RWPE2 (cell line): ENCODE data around the gene RPUSD3.

Experiments
- ATAC-seq: fragments of 200-7000 bp; cut with Tn5 transposase; 3 replicates; pipeline ENCODE4 v1.9.1; 2021; ENCODE audit warnings: low read depth
- DNase-seq: peaks from one replicate; pipeline ENCODE4 v3.0.0-alpha.2; 2020; ENCODE audit warnings: low spot score
- H3K27ac ChIP-seq: fragments of 450-650 bp; 2 replicates; pipeline ENCODE4 v1.5.1; 2017; ENCODE audit warnings: mild to moderate bottlenecking; ENCODE audit not compliant: poor library complexity, severe bottlenecking
- H3K27me3 ChIP-seq: fragments of 250-450 bp; sonication (Bioruptor Pico); 2 replicates; pipeline ENCODE4 v1.5.1; 2021; ENCODE audit warnings: mild to moderate bottlenecking, moderate library complexity; ENCODE audit not compliant: insufficient read depth, poor library complexity, severe bottlenecking
- H3K36me3 ChIP-seq: fragments of 250-450 bp; sonication (Bioruptor Pico); 2 replicates; pipeline ENCODE4 v1.5.1; 2020; ENCODE audit warnings: low read depth, mild to moderate bottlenecking, moderate library complexity
- H3K4me1 ChIP-seq: fragments of 250-450 bp; sonication (Bioruptor Pico); 2 replicates; pipeline ENCODE4 v1.5.1; 2021; ENCODE audit warnings: mild to moderate bottlenecking, moderate library complexity; ENCODE audit not compliant: insufficient read depth, poor library complexity, severe bottlenecking
- H3K4me3 ChIP-seq: fragments of 250-450 bp; sonication (Bioruptor Pico); 2 replicates; pipeline ENCODE4 v1.5.1; 2021; ENCODE audit warnings: mild to moderate bottlenecking, moderate library complexity; ENCODE audit not compliant: severe bottlenecking
- H3K9me3 ChIP-seq: fragments of 250-450 bp; sonication (Bioruptor Pico); 2 replicates; pipeline ENCODE4 v1.5.1; 2021; ENCODE audit warnings: mild to moderate bottlenecking, moderate library complexity; ENCODE audit not compliant: severe bottlenecking
- TF ChIP-seq, protein P1 (sequence below): fragments of 450-650 bp; IDR thresholded peaks from one replicate; pipeline ENCODE4 v1.5.1; 2017; ENCODE audit warnings: mild to moderate bottlenecking, moderate library complexity; ENCODE audit not compliant: poor library complexity, severe bottlenecking

Gene RPUSD3

GRCh38 chr3:9810433-9810770 lies 33.4 kb downstream of the RPUSD3 start:
- Histone ChIP-seq H3K36me3 (peaks cover 19% of the 10 kb centered on the region), H3K4me1 (no peaks in the 10 kb centered on the region), H3K9me3 (no peaks in the 10 kb centered on the region), H3K27ac (peak overlapping the region; percentile 61), H3K4me3 (peak overlapping the region; percentile 45), H3K27me3 (no peaks in the 10 kb centered on the region)
- ATAC-seq (peak; percentile 1; the same call in 1 of the 3 replicates), DNase-seq (no peak)
- TF ChIP-seq, protein P1, sequence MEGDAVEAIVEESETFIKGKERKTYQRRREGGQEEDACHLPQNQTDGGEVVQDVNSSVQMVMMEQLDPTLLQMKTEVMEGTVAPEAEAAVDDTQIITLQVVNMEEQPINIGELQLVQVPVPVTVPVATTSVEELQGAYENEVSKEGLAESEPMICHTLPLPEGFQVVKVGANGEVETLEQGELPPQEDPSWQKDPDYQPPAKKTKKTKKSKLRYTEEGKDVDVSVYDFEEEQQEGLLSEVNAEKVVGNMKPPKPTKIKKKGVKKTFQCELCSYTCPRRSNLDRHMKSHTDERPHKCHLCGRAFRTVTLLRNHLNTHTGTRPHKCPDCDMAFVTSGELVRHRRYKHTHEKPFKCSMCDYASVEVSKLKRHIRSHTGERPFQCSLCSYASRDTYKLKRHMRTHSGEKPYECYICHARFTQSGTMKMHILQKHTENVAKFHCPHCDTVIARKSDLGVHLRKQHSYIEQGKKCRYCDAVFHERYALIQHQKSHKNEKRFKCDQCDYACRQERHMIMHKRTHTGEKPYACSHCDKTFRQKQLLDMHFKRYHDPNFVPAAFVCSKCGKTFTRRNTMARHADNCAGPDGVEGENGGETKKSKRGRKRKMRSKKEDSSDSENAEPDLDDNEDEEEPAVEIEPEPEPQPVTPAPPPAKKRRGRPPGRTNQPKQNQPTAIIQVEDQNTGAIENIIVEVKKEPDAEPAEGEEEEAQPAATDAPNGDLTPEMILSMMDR = no peak

DNA sequence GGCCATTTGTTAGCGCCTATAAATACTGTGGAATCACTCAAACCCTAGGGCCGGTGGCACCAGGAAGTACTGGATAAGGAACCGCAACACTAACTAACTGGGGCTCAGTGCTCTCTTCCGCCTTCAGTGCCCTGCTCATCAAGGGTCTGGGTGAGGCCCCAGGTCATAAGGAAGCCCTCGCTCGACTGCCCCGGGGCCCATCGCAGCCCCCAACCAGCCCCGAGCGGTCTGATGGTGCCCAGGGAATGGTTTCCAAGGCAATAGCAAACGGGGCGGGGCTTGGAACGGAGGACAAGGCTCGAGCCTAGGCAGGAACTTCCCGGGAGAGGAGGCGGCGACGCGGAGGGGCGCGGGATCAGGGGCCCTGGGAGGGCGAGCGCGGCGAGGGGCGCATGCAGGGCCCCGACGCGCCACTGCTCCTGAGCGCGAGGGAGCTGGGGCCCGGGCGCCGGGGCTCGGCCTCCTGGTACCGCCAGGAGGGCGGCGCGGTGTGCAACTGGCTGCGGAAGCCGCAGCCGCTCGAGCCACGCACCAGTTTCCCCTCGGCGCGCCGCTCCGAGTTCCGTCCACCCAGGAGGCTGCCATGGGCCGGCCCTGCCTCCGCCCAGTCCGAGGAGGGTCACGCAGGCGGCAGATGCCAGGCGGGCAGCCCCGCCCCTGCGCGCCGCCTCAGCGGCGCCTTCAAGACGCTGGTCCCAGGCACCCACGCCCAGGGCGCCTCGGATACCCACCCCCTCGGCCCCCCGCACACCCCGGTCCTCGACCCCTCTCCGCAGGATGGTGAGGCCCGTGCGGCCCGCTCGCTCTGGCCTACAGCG lies 34.0 kb downstream of the RPUSD3 start, which contains the start of gene TTLL3:
TTLL3 (plus strand) TSS at position 648 of the 818 bp plus-strand sequence. CDS start 400 bp downstream, outside the sequence.
- Histone ChIP-seq H3K27ac (peak within 1 kb of the TSS; percentile 61), H3K4me1 (no peaks in the 10 kb centered on the region), H3K27me3 (no peaks in the 10 kb centered on the region), H3K36me3 (peaks cover 25% of the 10 kb centered on the region), H3K4me3 (peak within 1 kb of the TSS; percentile 45), H3K9me3 (no peaks in the 10 kb centered on the region)
- TF ChIP-seq, protein P1 = no peak
- peak; percentile 69 for ATAC-seq
- peak; percentile 73 for DNase-seq

GRCh38 chr3:9809239-9809614 lies 34.6 kb downstream of the RPUSD3 start:
- ATAC-seq = no peak
- Histone ChIP-seq H3K9me3 (no peaks in the 10 kb centered on the region), H3K4me3 (peak overlapping the region; percentile 45), H3K36me3 (peaks cover 31% of the 10 kb centered on the region), H3K27ac (peak overlapping the region; percentile 61), H3K27me3 (no peaks in the 10 kb centered on the region), H3K4me1 (no peaks in the 10 kb centered on the region)
- TF ChIP-seq, protein P1 = no peak
- no peak for DNase-seq

DNA sequence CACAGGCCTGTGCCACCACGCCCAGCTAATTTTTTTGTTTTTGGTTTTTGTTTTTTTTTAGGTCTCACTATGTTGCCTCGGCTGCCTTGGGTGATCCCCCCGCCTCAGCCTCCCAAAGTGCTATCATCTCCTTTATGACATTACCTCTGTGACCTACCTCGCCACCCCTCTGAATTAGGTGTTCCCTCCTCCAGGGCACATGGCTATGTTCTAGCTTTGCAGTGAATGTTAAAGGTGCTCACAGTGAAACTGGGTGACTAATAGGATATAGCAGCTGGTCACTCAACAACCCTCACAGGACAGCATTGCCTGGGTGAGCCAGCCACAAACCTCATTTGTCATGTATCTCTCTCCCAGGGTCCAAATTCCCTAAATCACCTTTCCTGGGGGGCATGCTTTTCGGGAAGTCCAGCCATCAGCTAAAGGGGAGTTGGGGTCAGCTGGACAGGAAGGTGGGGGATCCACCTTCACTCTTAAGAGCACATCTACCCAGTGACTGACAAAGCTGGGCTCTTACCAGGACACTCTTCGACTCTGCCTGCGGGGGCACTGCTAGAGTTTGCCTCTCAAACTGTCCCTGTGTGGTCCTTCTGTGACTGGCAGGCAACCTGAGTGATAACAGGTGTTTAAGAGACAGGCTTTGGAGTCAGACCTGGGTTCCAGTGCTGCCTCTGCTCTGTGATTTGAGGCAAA lies 35.3 kb downstream of the RPUSD3 start:
- no peaks in the 10 kb centered on the region for H3K4me1 ChIP-seq
- peak overlapping the region; percentile 61 for H3K27ac ChIP-seq
- TF ChIP-seq, protein P1 = peak; percentile 53
- ATAC-seq (peak; percentile 60), DNase-seq (no peak)
- no peak overlapping the region for H3K4me3 ChIP-seq
- H3K36me3 ChIP-seq = peaks cover 38% of the 10 kb centered on the region
- no peaks in the 10 kb centered on the region for H3K27me3 ChIP-seq
- H3K9me3 ChIP-seq = no peaks in the 10 kb centered on the region
